WTC11 (cell line): Measurements from ENCODE around the gene MAGI2. TPM values are rescaled to one million over a fixed set of nuclear protein-coding genes. Genes with fewer than 3 reads are reported as not detected.

ENCODE experiments used
- ATAC-seq: fragments of 200-7000 bp; cut with Tn5 transposase; 2 replicates; pipeline ENCODE4 v1.10.0; 2021; ENCODE audit warnings: mild to moderate bottlenecking, moderate library complexity
- CTCF ChIA-PET: fragments of 300-600 bp; sonication (Branson Sonifier 250); formaldehyde crosslinking; loops from one replicate; lab custom pipeline; 2021; ENCODE audit warnings: antibody characterized with exemption; lab: Charles Lee
- POLR2A ChIA-PET: fragments of 350-600 bp; sonication (Branson Sonifier 250); formaldehyde crosslinking; loops from one replicate; lab custom pipeline; 2021; ENCODE audit warnings: antibody characterized with exemption; lab: Charles Lee
- DNase-seq: peaks from one replicate; pipeline ENCODE4 v3.0.0; 2021; ENCODE audit warnings: low spot score
- H3K27ac Mint-ChIP-seq: 2 replicates; pipeline ENCODE4 v1.8.0; 2021; ENCODE audit warnings: mixed read lengths
- H3K27me3 Mint-ChIP-seq: 2 replicates; pipeline ENCODE4 v1.8.0; 2021; ENCODE audit warnings: low read depth, mild to moderate bottlenecking, moderate library complexity, mixed read lengths
- H3K36me3 Mint-ChIP-seq: 2 replicates; pipeline ENCODE4 v1.8.0; 2021; ENCODE audit warnings: mixed read lengths
- H3K4me1 Mint-ChIP-seq: 2 replicates; pipeline ENCODE4 v1.8.0; 2022; ENCODE audit warnings: mixed read lengths
- H3K4me3 Mint-ChIP-seq: 2 replicates; pipeline ENCODE4 v1.8.0; 2021; ENCODE audit warnings: mild to moderate bottlenecking, moderate library complexity, mixed read lengths
- H3K9me3 Mint-ChIP-seq: 2 replicates; pipeline ENCODE4 v1.8.0; 2021; ENCODE audit warnings: mixed read lengths
- ARID4B ChIP-seq: sonication (generic); formaldehyde crosslinking; IDR thresholded peaks from 2 replicates; pipeline ENCODE4 v1.8.0; 2023; ENCODE audit warnings: missing genetic modification reagents, mild to moderate bottlenecking, borderline replicate concordance
- ATF1 ChIP-seq: sonication (generic); formaldehyde crosslinking; IDR thresholded peaks from 2 replicates; pipeline ENCODE4 v1.8.1; 2023; ENCODE audit warnings: mild to moderate bottlenecking, moderate library complexity, missing genetic modification reagents
- CREB1 ChIP-seq: sonication (generic); formaldehyde crosslinking; IDR thresholded peaks from 2 replicates; pipeline ENCODE4 v1.8.0; 2023; ENCODE audit warnings: mild to moderate bottlenecking, missing genetic modification reagents
- CTCF ChIP-seq: fragments of 200-600 bp; IDR thresholded peaks from 2 replicates; pipeline ENCODE4 v1.8.0; 2022; ENCODE audit warnings: antibody characterized with exemption
- KAT7 ChIP-seq: sonication (generic); formaldehyde crosslinking; IDR thresholded peaks from 2 replicates; pipeline ENCODE4 v1.8.1; 2023; ENCODE audit warnings: missing genetic modification reagents, mild to moderate bottlenecking, borderline replicate concordance
- MLX ChIP-seq: sonication (generic); formaldehyde crosslinking; IDR thresholded peaks from 2 replicates; pipeline ENCODE4 v1.8.1; 2023; ENCODE audit warnings: mild to moderate bottlenecking, missing genetic modification reagents, moderate library complexity
- MXD4 ChIP-seq: fragments of 250-450 bp; sonication (Bioruptor Pico); IDR thresholded peaks from 2 replicates; pipeline ENCODE4 v1.8.0; 2021; ENCODE audit warnings: mild to moderate bottlenecking, moderate library complexity, borderline replicate concordance
- NFYB ChIP-seq: sonication (generic); formaldehyde crosslinking; conservative IDR thresholded peaks from 2 replicates; pipeline ENCODE4 v1.8.0; 2022; ENCODE audit warnings: low read depth, missing genetic modification reagents
- NR3C1 ChIP-seq: sonication (generic); formaldehyde crosslinking; conservative IDR thresholded peaks from 2 replicates; pipeline ENCODE4 v1.8.1; 2023; ENCODE audit warnings: low read depth, mild to moderate bottlenecking, missing genetic modification reagents
- SMAD4 ChIP-seq: sonication (generic); formaldehyde crosslinking; IDR thresholded peaks from 2 replicates; pipeline ENCODE4 v1.8.0; 2022; ENCODE audit warnings: mild to moderate bottlenecking, missing genetic modification reagents
- SP1 ChIP-seq: sonication (generic); formaldehyde crosslinking; conservative IDR thresholded peaks from 2 replicates; pipeline ENCODE4 v1.8.1; 2022; ENCODE audit warnings: missing genetic modification reagents
- ZNF121 ChIP-seq: sonication (generic); formaldehyde crosslinking; IDR thresholded peaks from 2 replicates; pipeline ENCODE4 v1.8.0; 2023; ENCODE audit warnings: missing genetic modification reagents
- ZNF219 ChIP-seq: sonication (generic); formaldehyde crosslinking; IDR thresholded peaks from 2 replicates; pipeline ENCODE4 v1.8.0; 2023; ENCODE audit warnings: missing genetic modification reagents, mild to moderate bottlenecking, borderline replicate concordance
- ZNF281 ChIP-seq: sonication (generic); formaldehyde crosslinking; IDR thresholded peaks from 2 replicates; pipeline ENCODE4 v1.8.0; 2023; ENCODE audit warnings: mild to moderate bottlenecking, missing genetic modification reagents
- ZNF423 ChIP-seq: fragments of 250-450 bp; sonication (Bioruptor Pico); IDR thresholded peaks from 2 replicates; pipeline ENCODE4 v2.1.2; 2022; ENCODE audit warnings: mild to moderate bottlenecking, moderate library complexity
- ZNF425 ChIP-seq: fragments of 250-450 bp; sonication (Bioruptor Pico); conservative IDR thresholded peaks from 2 replicates; pipeline ENCODE4 v1.9.0; 2021; ENCODE audit warnings: mild to moderate bottlenecking
- ZNF671 ChIP-seq: fragments of 250-450 bp; sonication (Bioruptor Pico); IDR thresholded peaks from 2 replicates; pipeline ENCODE4 v1.8.0; 2021; ENCODE audit warnings: mild to moderate bottlenecking
- total RNA-seq: library from RNA; stranded (reverse); gene quantifications from 3 replicates; pipeline ENCODE4 v1.2.3, GENCODE V29; 2021

MAGI2 gene
- total RNA-seq, 1 experiment from 2014 or later = 26.6 TPM

GRCh38 chr7:78489476-78490240 is 963.8 kb downstream of the MAGI2 start:
- peak overlapping the region; percentile 21 for H3K27ac Mint-ChIP-seq
- peaks cover 63% of the 10 kb centered on the region for H3K4me1 Mint-ChIP-seq
- TF ChIP-seq SMAD4 (CRISPR knock-in tag) (no peak), MLX (CRISPR knock-in tag) (no peak)
- TF ChIP-seq, all 79 proteins: peak for 0
- POLR2A ChIA-PET = interaction anchor here (0.6 kb wide), 1 partner anchor 40 kb away, joined by 3 read pairs; no protein-coding TSS in a partner anchor
- peak overlapping the region; percentile 26 for H3K4me3 Mint-ChIP-seq
- ATAC-seq = peak; percentile 16; the same call in 1 of the 2 replicates
- H3K9me3 Mint-ChIP-seq = no peaks in the 10 kb centered on the region
- H3K36me3 Mint-ChIP-seq = peaks cover 15% of the 10 kb centered on the region
- DNase-seq = no peak
- CTCF ChIA-PET = interaction anchor here (1.0 kb wide), 1 partner anchor 290 kb away, joined by 3 read pairs; no protein-coding TSS in a partner anchor
- no peaks in the 10 kb centered on the region for H3K27me3 Mint-ChIP-seq

- peaks cover 15% of the 10 kb centered on the region for H3K36me3 Mint-ChIP-seq
- no peaks in the 10 kb centered on the region for H3K27me3 Mint-ChIP-seq
- TF ChIP-seq ZNF671 (CRISPR knock-in tag) = no peak
- POLR2A ChIA-PET = no interaction called here
- H3K9me3 Mint-ChIP-seq = no peaks in the 10 kb centered on the region
- CTCF ChIA-PET = no interaction called here
- ATAC-seq (no peak), DNase-seq (no peak)
- H3K4me3 Mint-ChIP-seq = no peak overlapping the region
- H3K27ac Mint-ChIP-seq = no peak overlapping the region
- peaks cover 44% of the 10 kb centered on the region for H3K4me1 Mint-ChIP-seq
These were observed 966.0 kb downstream of the MAGI2 start for GRCh38 chr7:78487464-78487863.

GRCh38 chr7:78479348-78479747 is 974.1 kb downstream of the MAGI2 start:
- CTCF ChIA-PET = no interaction called here
- DNase-seq (no peak), ATAC-seq (no peak)
- H3K36me3 Mint-ChIP-seq = no peaks in the 10 kb centered on the region
- H3K4me1 Mint-ChIP-seq = peaks cover 13% of the 10 kb centered on the region
- H3K27me3 Mint-ChIP-seq = no peaks in the 10 kb centered on the region
- no peak overlapping the region for H3K27ac Mint-ChIP-seq
- TF ChIP-seq KAT7 = no peak
- no peak for TF ChIP-seq ZNF219
- TF ChIP-seq ZNF281 = no peak
- TF ChIP-seq NR3C1 (CRISPR knock-in tag) = no peak
- no peak for TF ChIP-seq ARID4B
- no peak for TF ChIP-seq CREB1 (CRISPR knock-in tag)
- POLR2A ChIA-PET = no interaction called here
- H3K9me3 Mint-ChIP-seq = no peaks in the 10 kb centered on the region
- no peak overlapping the region for H3K4me3 Mint-ChIP-seq

GRCh38 chr7:78476851-78477405 is 976.5 kb downstream of the MAGI2 start:
- ATAC-seq (no peak), DNase-seq (no peak)
- no peak overlapping the region for H3K4me3 Mint-ChIP-seq
- POLR2A ChIA-PET = no interaction called here
- peaks cover 23% of the 10 kb centered on the region for H3K4me1 Mint-ChIP-seq
- CTCF ChIA-PET = no interaction called here
- H3K27me3 Mint-ChIP-seq = no peaks in the 10 kb centered on the region
- H3K27ac Mint-ChIP-seq = no peak overlapping the region
- no peaks in the 10 kb centered on the region for H3K9me3 Mint-ChIP-seq
- H3K36me3 Mint-ChIP-seq = no peaks in the 10 kb centered on the region
- TF ChIP-seq MXD4 (CRISPR knock-in tag) (no peak), ZNF423 (no peak), ZNF425 (CRISPR knock-in tag) (no peak), ATF1 (CRISPR knock-in tag) (no peak), NFYB (CRISPR knock-in tag) (no peak), CTCF (no peak), ZNF121 (CRISPR knock-in tag) (no peak), SP1 (CRISPR knock-in tag) (no peak)
